HUDEP-2 (cell line): ENCODE results near the gene ADGRG7.

Experiments used
- DNase-seq, 76 experiments: peaks; one replicate each; lab custom pipeline; 2025; ENCODE audit not compliant: unreplicated experiment in 76 of 76; lab: John Stamatoyannopoulos, UW

Gene ADGRG7

DNA sequence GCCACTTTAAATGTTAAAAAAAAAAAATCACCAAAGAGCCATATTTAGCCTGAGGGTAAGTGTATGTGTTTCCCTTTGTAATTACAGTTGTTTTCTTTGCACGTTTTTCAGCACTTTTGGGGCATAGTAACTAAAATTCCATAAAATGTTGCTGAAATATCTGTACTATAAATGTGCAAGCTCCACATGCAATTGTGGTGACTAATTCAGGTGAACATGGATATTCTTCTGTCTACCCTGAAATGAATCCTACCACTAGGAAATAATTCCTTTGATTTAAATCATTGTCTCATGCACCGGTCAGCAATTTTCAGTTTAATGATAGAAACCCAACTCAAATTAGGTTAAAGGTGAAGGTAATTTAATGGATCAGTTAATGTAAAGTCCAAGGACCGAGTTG is 86.8 kb downstream of the ADGRG7 start:
- no peak for DNase-seq

GRCh38 chr3:100697172-100697571 is 87.8 kb downstream of the ADGRG7 start:
- DNase-seq: peak in 1 of 76 experiments; percentile 4

GRCh38 chr3:100697723-100698285 is 88.4 kb downstream of the ADGRG7 start:
- DNase-seq: no peak

DNA sequence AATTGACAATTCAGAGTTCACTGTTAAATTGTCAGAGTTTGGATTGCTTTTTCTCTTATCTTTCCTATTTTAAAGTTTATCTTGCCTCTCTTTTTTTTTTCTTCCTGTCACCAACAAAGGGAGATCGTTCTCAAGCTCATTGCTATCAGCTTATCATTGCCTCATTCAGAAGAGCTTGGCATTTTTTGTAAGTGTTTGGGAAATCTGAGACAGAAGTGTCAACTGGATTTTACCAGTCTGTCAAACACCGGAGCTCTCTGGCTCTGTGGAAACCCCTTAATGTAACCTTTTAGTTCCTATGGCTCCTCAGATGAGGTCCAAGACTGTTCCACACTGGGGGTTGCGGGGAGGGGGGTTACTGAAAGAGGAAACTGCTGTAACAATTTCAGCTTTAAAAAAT is 89.3 kb downstream of the ADGRG7 start:
- no peak for DNase-seq

DNA sequence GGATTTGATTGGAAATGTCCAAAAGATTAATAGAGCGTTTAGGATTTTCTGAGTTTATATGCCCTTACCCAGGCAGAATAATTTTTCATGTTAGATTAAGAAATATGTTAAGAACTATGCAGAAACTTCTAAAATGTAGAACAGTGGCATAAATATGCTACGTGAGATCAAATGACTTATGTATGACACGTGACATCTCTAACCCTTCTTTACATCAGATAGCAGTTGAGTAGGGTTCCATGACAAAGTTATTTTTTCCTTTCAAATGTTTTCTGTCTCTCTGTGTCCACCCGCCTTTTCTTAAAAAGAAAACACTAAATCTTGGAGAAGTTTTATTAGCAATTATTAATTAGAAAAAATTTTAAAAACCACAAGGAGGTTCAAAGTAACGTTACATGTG is 91.3 kb downstream of the ADGRG7 start:
- DNase-seq: no peak

GRCh38 chr3:100702082-100702979 is 92.9 kb downstream of the ADGRG7 start:
- DNase-seq: no peak

GRCh38 chr3:100702980-100703345 is 93.6 kb downstream of the ADGRG7 start:
- no peak for DNase-seq

DNA sequence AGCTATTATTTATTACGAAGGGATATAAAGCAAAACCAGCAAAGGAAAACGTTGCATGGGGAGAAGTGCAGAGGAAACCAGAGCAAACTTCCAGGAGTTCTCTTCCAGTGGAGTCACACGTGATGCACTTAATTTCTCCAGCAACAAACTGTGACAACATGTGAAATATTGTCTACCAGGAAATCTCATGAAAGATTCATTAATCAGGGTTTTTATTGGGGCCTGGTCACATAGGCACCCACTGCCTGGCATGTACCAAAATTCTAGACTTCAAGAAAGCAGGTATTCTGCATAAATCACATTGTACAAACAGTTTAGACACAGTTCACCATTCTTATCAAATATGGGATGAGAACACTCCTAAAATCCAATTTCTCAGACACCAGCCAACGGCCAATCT is 94.5 kb downstream of the ADGRG7 start:
- DNase-seq: no peak

GRCh38 chr3:100706365-100706764 is 97.0 kb downstream of the ADGRG7 start:
- DNase-seq: no peak

DNA sequence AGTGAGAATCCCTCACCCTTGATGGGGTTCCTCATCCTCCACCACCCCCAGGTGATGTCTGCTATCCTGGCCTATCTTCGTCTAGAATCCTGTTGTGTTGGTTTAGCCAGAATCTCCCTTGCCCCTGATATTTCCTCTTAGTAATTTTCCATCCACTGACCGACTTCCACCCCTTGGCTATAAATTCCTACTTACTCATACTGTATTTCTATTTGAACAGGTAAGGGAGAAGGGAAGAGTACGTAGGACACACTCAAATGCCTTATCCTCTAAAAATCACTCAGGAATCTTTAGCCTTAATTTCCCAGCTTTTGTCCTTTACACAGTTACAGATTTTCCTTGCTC is 99.2 kb downstream of the ADGRG7 start:
- no peak for DNase-seq

GRCh38 chr3:100708989-100709841 is 99.8 kb downstream of the ADGRG7 start, which contains the start of gene TFG:
TFG (plus strand) TSS chr3:100709494; CDS start chr3:100713686, 4,192 bp downstream.
- peak; percentile 39 to 99 (median 95) for DNase-seq

GRCh38 chr3:100709842-100710260 is 100.5 kb downstream of the ADGRG7 start:
- peak in 21 of 76 experiments; percentile 2 to 35 (median 12) for DNase-seq

- peak in 66 of 76 experiments; percentile 2 to 65 (median 31) for DNase-seq
These were observed 101.0 kb downstream of the ADGRG7 start for GRCh38 chr3:100710261-100710968.

DNA sequence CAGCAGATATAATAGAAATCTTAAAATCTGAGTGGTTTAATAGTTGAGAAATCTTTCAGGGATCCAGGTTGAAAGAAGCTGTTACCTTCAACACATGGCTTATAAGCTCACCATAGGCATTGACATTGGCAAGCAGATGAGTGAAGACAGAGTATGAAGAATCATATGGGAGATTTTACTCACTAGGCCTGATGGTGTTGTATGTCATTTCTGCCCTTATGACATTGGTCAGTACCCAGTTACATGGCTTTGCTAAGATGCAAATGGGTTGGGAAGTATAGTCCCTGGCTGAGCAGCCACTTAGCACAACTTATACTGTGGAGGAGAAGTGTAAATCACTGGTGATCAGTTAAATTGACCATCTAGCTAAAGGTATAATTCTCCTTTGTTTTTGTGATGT is 105.8 kb downstream of the ADGRG7 start:
- DNase-seq: no peak

- DNase-seq: no peak
These were observed 107.7 kb downstream of the ADGRG7 start for GRCh38 chr3:100717063-100717462.

- DNase-seq: no peak
These were observed 108.5 kb downstream of the ADGRG7 start for GRCh38 chr3:100717637-100718487.

DNA sequence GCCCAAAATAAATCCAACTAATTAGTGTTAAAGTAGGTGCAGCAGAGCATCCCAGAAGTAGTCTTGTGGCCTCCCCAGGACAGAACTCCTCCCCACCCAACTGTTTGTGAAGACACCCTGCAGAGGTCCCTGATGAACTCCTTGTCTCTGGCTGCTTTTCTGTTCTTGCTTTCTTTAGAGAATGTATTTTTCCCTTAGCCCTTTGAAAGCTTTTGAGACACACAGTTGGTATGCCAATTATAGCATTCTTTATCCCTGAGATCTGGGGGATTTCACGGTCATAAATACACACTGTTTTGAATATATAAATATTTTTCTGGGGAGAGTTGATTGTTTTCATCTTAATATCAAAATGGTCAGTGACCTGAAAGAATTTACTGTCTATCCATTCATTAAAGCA is 109.7 kb downstream of the ADGRG7 start:
- no peak for DNase-seq

DNA sequence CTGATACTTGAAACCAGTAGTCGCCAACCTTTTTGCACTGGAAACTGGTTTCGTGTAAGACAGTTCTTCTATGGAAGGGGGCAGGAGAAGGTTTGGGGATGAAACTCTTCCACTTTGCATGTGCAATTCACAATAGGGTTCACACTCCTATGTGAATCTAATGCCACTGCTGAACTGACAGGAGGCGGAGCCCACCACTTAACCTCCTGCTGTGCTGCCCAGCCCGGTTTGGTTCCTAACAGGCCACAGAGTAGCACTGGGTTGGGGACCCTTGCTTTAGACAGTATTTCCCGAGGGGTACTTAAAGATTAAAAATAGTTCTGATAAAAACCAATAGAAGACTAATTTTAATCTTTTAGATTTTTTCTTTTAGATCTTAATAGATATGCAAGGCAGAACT is 111.0 kb downstream of the ADGRG7 start:
- peak in 1 of 76 experiments; percentile 5 for DNase-seq

GRCh38 chr3:100725935-100726513 is 116.6 kb downstream of the ADGRG7 start:
- DNase-seq: no peak
